ENCODE results near the gene TLE5. TPM values are rescaled to one million over a fixed set of nuclear protein-coding genes. Genes with fewer than 3 reads are reported as not detected.
A peak's percentile ranks its signal among the peaks of the same experiment; 100 is the strongest.
"Not testable (repeated sequence)": the region's sequence is repeated elsewhere in the genome, so short reads cannot be mapped to it uniquely, and the experiment has no call there.

The TLE5 gene
- total and polyA plus RNA-seq, 10 of the 15 experiments (the other 5 are each of a cell fraction or from before 2014, with no cell fraction given), result 2.5 to 373 (median 154) TPM

GRCh38 chr19:3053218-3053621, 9.1 kb downstream of the TLE5 start:
- RAD21 ChIA-PET (ENCODE audit: unreplicated experiment), result interaction anchor here (1.1 to 1.9 kb wide), 3 partner anchors 10 to 104 kb away, joined by 3 to 5 read pairs (median 4); no protein-coding TSS in a partner anchor
- 76% methylated on average over 14 of the region's 15 CpGs for WGBS (ENCODE audit: insufficient coverage, insufficient replicate concordance, low lambda C conversion rate, missing lambda C conversion rate)
- no peaks in the 10 kb centered on the region for H4K20me1 ChIP-seq (ENCODE audit: control insufficient read depth, insufficient read depth)
- SMC1A ChIA-PET (ENCODE audit: uncharacterized antibody, unreplicated experiment), result interaction anchor here (1.1 to 1.3 kb wide), 2 partner anchors 8 to 22 kb away, joined by 4 to 5 read pairs; no protein-coding TSS in a partner anchor
- TF ChIP-seq ZZZ3 (IDR thresholded peaks at IDR 0.05; ENCODE audit: control insufficient read depth, insufficient read length, low read depth) (no peak), CEBPB (IDR thresholded peaks at IDR 0.05; ENCODE audit: borderline replicate concordance in 1 of 2, low read depth in 2 of 2, low read length in 2 of 2) (no peak), MTA2 (IDR thresholded peaks at IDR 0.05; ENCODE audit: low read depth) (no peak), NFXL1 (IDR thresholded peaks at IDR 0.05; ENCODE audit: borderline replicate concordance) (no peak), MEF2B (IDR thresholded peaks at IDR 0.05; ENCODE audit: partially characterized antibody, poor library complexity, severe bottlenecking) (peak; percentile 22), POLR2A (IDR thresholded peaks at IDR 0.05; ENCODE audit: low read depth, low read length) (0 out of 2 replicates have a peak, but pooled peaks have one; percentile 15), GABPA (IDR thresholded peaks at IDR 0.05; ENCODE audit: low read depth) (no peak)
- DNase-seq (ENCODE audit: low read depth, low spot score) (no peak), FAIRE-seq (no peak), ATAC-seq (peak; percentile 29; the same call in 2 of the 3 replicates)
- no peaks in the 10 kb centered on the region for H3K79me2 ChIP-seq (ENCODE audit: control insufficient read depth, insufficient read depth, low read length)
- no peaks in the 10 kb centered on the region for H3K9me3 ChIP-seq (replicated peaks; ENCODE audit: control insufficient read depth, insufficient read depth, low read length)
- peaks cover 8 to 9% of the 10 kb centered on the region in 2 experiments; a peak in 3 of 4 replicates for H3K36me3 ChIP-seq (ENCODE audit: control insufficient read depth in 2 of 2, insufficient read depth in 2 of 2, low read length in 1 of 2)
- no peak overlapping the region for H3K9ac ChIP-seq (ENCODE audit: control insufficient read depth, insufficient read depth, low read length)
- BruUV-seq (replicated peaks), result TSS peak; percentile 93
- H3K4me3 ChIP-seq, result no peak overlapping the region
- CTCF ChIA-PET, result interaction anchor here (1.0 to 1.7 kb wide), 4 partner anchors 8 to 197 kb away, joined by 3 to 7 read pairs (median 5); no protein-coding TSS in a partner anchor
- no peak overlapping the region for H3K4me2 ChIP-seq (ENCODE audit: control insufficient read depth, insufficient read depth)
- no peak overlapping the region for H3K27ac ChIP-seq (ENCODE audit: control insufficient read depth, insufficient read depth)
- in situ Hi-C loops (cut with MboI) (no loop called here), intact Hi-C loops (cut with micrococcal nuclease; ENCODE audit: unreplicated experiment) (no loop called here)
- H2AFZ ChIP-seq (ENCODE audit: control insufficient read depth, low read depth, low read length), result no peak overlapping the region
- H3K4me1 ChIP-seq (ENCODE audit: control insufficient read depth, insufficient read depth, low read length), result no peaks in the 10 kb centered on the region
- H3K27me3 ChIP-seq (replicated peaks in 1 of 2; ENCODE audit: control insufficient read depth in 2 of 2, insufficient read depth in 2 of 2, low read length in 1 of 2), result peaks cover 0 to 3% of the 10 kb centered on the region in 2 experiments; a peak in 1 of 4 replicates
- POLR2A ChIA-PET, result interaction anchor here (0.5 to 2.0 kb wide), 4 partner anchors 17 to 325 kb away, joined by 3 to 11 read pairs (median 4); no protein-coding TSS in a partner anchor

- H3K4me2 ChIP-seq (ENCODE audit: control insufficient read depth, insufficient read depth); intact Hi-C loops (cut with micrococcal nuclease; ENCODE audit: unreplicated experiment); BruUV-seq (replicated peaks); RAD21 ChIA-PET (ENCODE audit: unreplicated experiment); FAIRE-seq; DNase-seq (ENCODE audit: low read depth, low spot score); H4K20me1 ChIP-seq (ENCODE audit: control insufficient read depth, insufficient read depth); H2AFZ ChIP-seq (ENCODE audit: control insufficient read depth, low read depth, low read length); H3K4me1 ChIP-seq (ENCODE audit: control insufficient read depth, insufficient read depth, low read length); H3K4me3 ChIP-seq; H3K9me3 ChIP-seq (replicated peaks; ENCODE audit: control insufficient read depth, insufficient read depth, low read length); in situ Hi-C loops (cut with MboI); SMC1A ChIA-PET (ENCODE audit: uncharacterized antibody, unreplicated experiment); H3K9ac ChIP-seq (ENCODE audit: control insufficient read depth, insufficient read depth, low read length); POLR2A ChIA-PET; H3K27me3 ChIP-seq (replicated peaks in 1 of 2; ENCODE audit: control insufficient read depth in 2 of 2, insufficient read depth in 2 of 2, low read length in 1 of 2); H3K79me2 ChIP-seq (ENCODE audit: control insufficient read depth, insufficient read depth, low read length); CTCF ChIA-PET; H3K27ac ChIP-seq (ENCODE audit: control insufficient read depth, insufficient read depth); ATAC-seq; H3K36me3 ChIP-seq (ENCODE audit: control insufficient read depth in 2 of 2, insufficient read depth in 2 of 2, low read length in 1 of 2): not testable (repeated sequence)
- WGBS (ENCODE audit: insufficient coverage, insufficient replicate concordance, low lambda C conversion rate, missing lambda C conversion rate), result 97% methylated on average over 7 of the region's 7 CpGs
Measured at GRCh38 chr19:3050016-3050415, 12.3 kb downstream of the TLE5 start.

Data from GM12878 (cell line).